ENCODE measurements around the gene HTRA1.

HTRA1 gene

GRCh38 chr10:122558452-122558851 lies 97.1 kb downstream of the HTRA1 start:
- DNase-seq: no peak

GRCh38 chr10:122559228-122559627 lies 97.9 kb downstream of the HTRA1 start:
- DNase-seq: no peak

- no peak for DNase-seq
These were observed 99.0 kb downstream of the HTRA1 start, which contains the start of gene DMBT1 for GRCh38 chr10:122560279-122560804. Gene DMBT1 (plus strand): TSS chr10:122560754. CDS start chr10:122560771, 17 bp downstream.

GRCh38 chr10:122561212-122561611 lies 99.9 kb downstream of the HTRA1 start:
- peak; percentile 23 for DNase-seq

GRCh38 chr10:122561792-122562191 lies 100.4 kb downstream of the HTRA1 start:
- DNase-seq: no peak
